ENCODE data around the gene SCAPER. TPM values are rescaled to one million over a fixed set of nuclear protein-coding genes. Genes with fewer than 3 reads are reported as not detected.

Gene SCAPER
- total and polyA plus RNA-seq, 2 of the 4 experiments (the other 2 are of a cell fraction): 2.9 to 9.7 TPM

- ATAC-seq (ENCODE audit: low read depth) (no peak), DNase-seq (no peak)
- Histone ChIP-seq H3K23ac (ENCODE audit: low read depth, low read length) (no peak overlapping the region), H4K5ac (ENCODE audit: low read depth, low read length) (no peak overlapping the region), H3K27ac (ENCODE audit: insufficient read depth, low read length) (no peak overlapping the region), H3K4me3 (ENCODE audit: insufficient read depth, low read depth, low read length) (no peak overlapping the region), H2AFZ (replicated peaks; ENCODE audit: low read length, poor library complexity) (no peak overlapping the region), H2AK9ac (replicated peaks; ENCODE audit: low read depth, low read length, poor library complexity) (no peak overlapping the region), H3K79me1 (ENCODE audit: low read depth in 1 of 2, low read length in 2 of 2) (no peaks in the 10 kb centered on the region), H3K9me1 (ENCODE audit: insufficient read depth, low read length) (peaks cover 3% of the 10 kb centered on the region; the same call in 1 of the 2 replicates), H3K4me1 (ENCODE audit: control insufficient read depth, insufficient read depth, low read length) (no peaks in the 10 kb centered on the region), H2BK15ac (ENCODE audit: low read depth, low read length) (no peak overlapping the region), H3K36me3 (ENCODE audit: control insufficient read depth, insufficient read depth, low read length) (no peaks in the 10 kb centered on the region; the same call in 1 of the 2 replicates), H2AK5ac (ENCODE audit: low read depth, low read length) (no peak overlapping the region), H3K9me3 (ENCODE audit: control insufficient read depth, insufficient read depth, low read length) (no peaks in the 10 kb centered on the region), H3K9ac (ENCODE audit: low read depth, low read length) (no peak overlapping the region), H4K91ac (ENCODE audit: insufficient read depth, low read depth, low read length) (no peak overlapping the region), H3K14ac (replicated peaks; ENCODE audit: low read depth, low read length) (no peak overlapping the region), H2BK5ac (ENCODE audit: low read depth, low read length, poor library complexity, severe bottlenecking) (no peak overlapping the region), H3K27me3 (ENCODE audit: control insufficient read depth, insufficient read depth, low read length) (no peaks in the 10 kb centered on the region), H3K18ac (ENCODE audit: low read depth, low read length) (no peak overlapping the region), H2BK120ac (ENCODE audit: low read depth, low read length) (no peak overlapping the region), H4K8ac (ENCODE audit: low read depth in 2 of 2, low read length in 2 of 2) (no peak overlapping the region), H2BK20ac (ENCODE audit: low read depth, low read length) (no peak overlapping the region), H3K4ac (ENCODE audit: low read depth, low read length) (no peak overlapping the region), H4K20me1 (ENCODE audit: insufficient read depth, low read length) (no peaks in the 10 kb centered on the region), H3K56ac (ENCODE audit: extremely low read depth, insufficient read depth, low read length) (no peak overlapping the region), H3K4me2 (ENCODE audit: low read depth, low read length) (no peak overlapping the region)
- POLR2A ChIA-PET (ENCODE audit: unreplicated experiment): no interaction called here
- intact Hi-C loops (cut with micrococcal nuclease): no loop called here
- BruUV-seq (replicated peaks): no TSS peak
- TF ChIP-seq, protein P1, sequence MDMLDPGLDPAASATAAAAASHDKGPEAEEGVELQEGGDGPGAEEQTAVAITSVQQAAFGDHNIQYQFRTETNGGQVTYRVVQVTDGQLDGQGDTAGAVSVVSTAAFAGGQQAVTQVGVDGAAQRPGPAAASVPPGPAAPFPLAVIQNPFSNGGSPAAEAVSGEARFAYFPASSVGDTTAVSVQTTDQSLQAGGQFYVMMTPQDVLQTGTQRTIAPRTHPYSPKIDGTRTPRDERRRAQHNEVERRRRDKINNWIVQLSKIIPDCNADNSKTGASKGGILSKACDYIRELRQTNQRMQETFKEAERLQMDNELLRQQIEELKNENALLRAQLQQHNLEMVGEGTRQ (IDR thresholded peaks at IDR 0.05; ENCODE audit: low read depth, low read length): no peak
- TF ChIP-seq NFE2L2 (IDR thresholded peaks at IDR 0.05; ENCODE audit: low read depth, low read length) (no peak), MAZ (IDR thresholded peaks at IDR 0.05; ENCODE audit: borderline replicate concordance, low read depth, low read length) (no peak), RAD21 (IDR thresholded peaks at IDR 0.05; ENCODE audit: low read length) (no peak)
- CTCF ChIA-PET: interaction anchor here (0.6 to 1.4 kb wide), 2 partner anchors 10 to 29 kb away, joined by 3 to 6 read pairs; no protein-coding TSS in a partner anchor
- WGBS, 2 experiments (ENCODE audit: extremely low coverage in 2 of 2, insufficient read length in 1 of 2): 80% methylated on average over 1 of the region's 1 CpG; no CpG with 5 or more reads in 1 of the 2 experiments
- in situ Hi-C loops (cut with MboI; ENCODE audit: low sequenced_read_pairs): no loop called here
- dilution Hi-C loops (cut with HindIII; ENCODE audit: low sequenced_read_pairs, unreplicated experiment): no loop called here
These were observed 526.4 kb downstream of the SCAPER start for GRCh38 chr15:76378691-76379090.
